Thoracic aorta (tissue), 2 donors: Measurements from ENCODE around the gene MSI2. TPM values are rescaled to one million over a fixed set of nuclear protein-coding genes. Genes with fewer than 3 reads are reported as not detected.
A peak's percentile ranks its signal among the peaks of the same experiment; 100 is the strongest.

Experiments
- ATAC-seq: fragments of 150-250 bp; one replicate; pipeline ENCODE4 v1.8.0; 2017; ENCODE audit warnings: low read depth; ENCODE audit not compliant: insufficient number of reproducible peaks, low FRiP score
- DNase-seq: peaks from one replicate; pipeline ENCODE4 v3.0.0-alpha.2; 2020; ENCODE audit warnings: low spot score
- H3K27ac ChIP-seq, 2 donors: fragments of 200-600 bp; sonication (generic); 1 replicate in 1 of 2; 2 replicates in 1 of 2; pipeline ENCODE4 v1.5.1; 2016; ENCODE audit warnings: mild to moderate bottlenecking in 2 of 2, moderate library complexity in 2 of 2
- H3K27me3 ChIP-seq: fragments of 200-600 bp; sonication (generic); replicated peaks from 2 replicates; pipeline ENCODE4 v1.6.0; 2016; ENCODE audit warnings: mild to moderate bottlenecking; ENCODE audit not compliant: insufficient read depth
- H3K36me3 ChIP-seq: fragments of 200-600 bp; sonication (generic); one replicate; pipeline ENCODE4 v1.5.1; 2016
- H3K4me1 ChIP-seq, 2 donors: fragments of 200-600 bp; sonication (generic); 1 replicate in 1 of 2; 2 replicates in 1 of 2; pipeline versions ENCODE4 v1.5.1 to v1.6.0; 2016; ENCODE audit warnings: low read depth in 2 of 2, mild to moderate bottlenecking in 1 of 2; ENCODE audit not compliant: control insufficient read depth in 1 of 2
- H3K4me3 ChIP-seq: fragments of 200-600 bp; sonication (generic); 2 replicates; pipeline ENCODE4 v1.5.1; 2016; ENCODE audit warnings: mild to moderate bottlenecking
- H3K9me3 ChIP-seq: fragments of 200-600 bp; sonication (generic); 2 replicates; pipeline ENCODE4 v1.5.1; 2016
- total RNA-seq, 2 donors: library from RNA; depleted of rRNA; stranded (reverse); fragments of >200 nt; gene quantifications; one replicate each; pipeline versions ENCODE4 v1.1.0 to v1.2.3, GENCODE V29; 2016
- TF ChIP-seq, protein P1 (sequence below): fragments of 200-600 bp; sonication (generic); IDR thresholded peaks from one replicate; pipeline ENCODE4 v1.5.1; 2019; ENCODE audit warnings: antibody characterized with exemption

MSI2 gene
- 10 to 100 TPM; 32.1 to 46.2 TPM for total RNA-seq

DNA sequence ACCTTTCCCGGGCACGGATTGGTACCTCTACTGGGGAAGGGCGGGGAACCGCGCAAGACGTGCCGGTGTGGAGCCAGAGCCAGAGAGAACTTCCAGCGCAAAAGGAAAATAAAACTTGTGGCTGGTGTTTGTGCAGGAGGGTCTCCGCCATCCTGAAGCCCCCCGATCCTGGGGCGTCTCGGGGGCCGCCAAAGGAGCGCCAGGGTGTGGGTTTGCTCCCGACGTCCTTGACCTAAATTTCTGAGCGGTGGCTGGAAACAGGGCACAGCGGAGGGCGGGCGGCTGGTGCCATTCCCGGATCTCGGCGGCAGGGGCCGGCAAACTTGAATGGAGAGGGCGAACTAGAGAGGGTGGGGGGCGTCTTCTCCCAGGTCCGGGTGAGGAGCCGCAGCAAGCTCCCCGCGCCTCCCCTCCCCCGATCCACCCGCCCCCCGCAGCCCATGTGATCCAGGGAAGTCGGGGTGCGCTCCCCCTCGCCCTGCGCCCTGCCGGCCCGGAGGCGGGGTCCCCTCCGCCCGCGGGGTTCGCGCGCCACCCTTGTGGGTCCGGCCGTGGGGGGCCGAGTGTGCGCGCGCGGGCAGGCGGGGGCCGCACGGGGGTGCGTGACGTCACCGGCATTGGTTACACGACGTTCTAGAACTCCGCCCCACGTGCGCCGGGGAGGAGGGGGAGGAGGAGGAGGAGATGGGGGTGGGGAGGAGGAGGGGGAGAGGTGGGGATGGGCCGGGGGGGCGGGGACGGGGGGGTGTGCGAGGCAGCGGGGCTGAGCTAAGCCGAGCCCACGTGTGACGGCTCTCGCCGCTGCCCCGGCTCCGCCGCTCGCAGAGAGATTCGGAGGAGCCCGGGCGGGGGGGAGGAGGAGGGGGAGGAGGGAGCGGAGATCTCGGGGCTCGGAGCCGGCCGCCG lies at the start of gene MSI2:
Gene MSI2, plus strand, starts transcription at position 748 of the 906 bp plus-strand sequence. CDS start 220 bp downstream, outside the sequence.
- H3K36me3 ChIP-seq, result no peaks in the 10 kb centered on the region
- peak; percentile 39 for ATAC-seq
- H3K4me1 ChIP-seq, result peaks cover 0 to 16% of the 10 kb centered on the region in 2 donors
- TF ChIP-seq, protein P1, sequence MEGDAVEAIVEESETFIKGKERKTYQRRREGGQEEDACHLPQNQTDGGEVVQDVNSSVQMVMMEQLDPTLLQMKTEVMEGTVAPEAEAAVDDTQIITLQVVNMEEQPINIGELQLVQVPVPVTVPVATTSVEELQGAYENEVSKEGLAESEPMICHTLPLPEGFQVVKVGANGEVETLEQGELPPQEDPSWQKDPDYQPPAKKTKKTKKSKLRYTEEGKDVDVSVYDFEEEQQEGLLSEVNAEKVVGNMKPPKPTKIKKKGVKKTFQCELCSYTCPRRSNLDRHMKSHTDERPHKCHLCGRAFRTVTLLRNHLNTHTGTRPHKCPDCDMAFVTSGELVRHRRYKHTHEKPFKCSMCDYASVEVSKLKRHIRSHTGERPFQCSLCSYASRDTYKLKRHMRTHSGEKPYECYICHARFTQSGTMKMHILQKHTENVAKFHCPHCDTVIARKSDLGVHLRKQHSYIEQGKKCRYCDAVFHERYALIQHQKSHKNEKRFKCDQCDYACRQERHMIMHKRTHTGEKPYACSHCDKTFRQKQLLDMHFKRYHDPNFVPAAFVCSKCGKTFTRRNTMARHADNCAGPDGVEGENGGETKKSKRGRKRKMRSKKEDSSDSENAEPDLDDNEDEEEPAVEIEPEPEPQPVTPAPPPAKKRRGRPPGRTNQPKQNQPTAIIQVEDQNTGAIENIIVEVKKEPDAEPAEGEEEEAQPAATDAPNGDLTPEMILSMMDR, result no peak
- no peaks in the 10 kb centered on the region for H3K27me3 ChIP-seq
- H3K9me3 ChIP-seq, result no peaks in the 10 kb centered on the region
- peak; percentile 83 for DNase-seq
- peak within 1 kb of the TSS; percentile 91 for H3K4me3 ChIP-seq
- H3K27ac ChIP-seq, result peak within 1 kb of the TSS; percentile 77 to 93

DNA sequence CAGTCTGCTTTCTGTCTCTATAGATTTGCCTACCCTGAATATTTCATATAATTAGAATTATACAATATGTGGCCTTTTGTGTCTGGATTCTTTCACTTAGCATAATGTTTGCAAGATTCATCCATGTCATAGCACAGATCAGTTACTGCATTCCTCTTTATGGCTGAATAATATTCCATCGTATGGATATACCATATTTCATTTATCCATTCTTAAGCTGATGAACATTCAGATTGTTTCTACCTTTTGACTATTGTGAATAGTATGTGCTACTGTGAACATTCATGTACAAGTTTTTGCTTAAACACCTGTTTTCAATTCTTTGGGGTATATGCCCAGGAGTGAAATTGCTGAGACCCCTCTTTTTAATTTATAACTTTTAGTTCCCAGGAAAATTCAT lies 49.4 kb upstream of the MSI2 start:
- TF ChIP-seq, protein P1, result no peak
- no peak overlapping the region for H3K4me3 ChIP-seq
- peaks cover 0 to 8% of the 10 kb centered on the region in 2 donors for H3K4me1 ChIP-seq
- no peaks in the 10 kb centered on the region for H3K9me3 ChIP-seq
- no peak for DNase-seq
- no peak overlapping the region for H3K27ac ChIP-seq
- no peaks in the 10 kb centered on the region for H3K36me3 ChIP-seq
- H3K27me3 ChIP-seq, result no peaks in the 10 kb centered on the region
- ATAC-seq, result no peak

DNA sequence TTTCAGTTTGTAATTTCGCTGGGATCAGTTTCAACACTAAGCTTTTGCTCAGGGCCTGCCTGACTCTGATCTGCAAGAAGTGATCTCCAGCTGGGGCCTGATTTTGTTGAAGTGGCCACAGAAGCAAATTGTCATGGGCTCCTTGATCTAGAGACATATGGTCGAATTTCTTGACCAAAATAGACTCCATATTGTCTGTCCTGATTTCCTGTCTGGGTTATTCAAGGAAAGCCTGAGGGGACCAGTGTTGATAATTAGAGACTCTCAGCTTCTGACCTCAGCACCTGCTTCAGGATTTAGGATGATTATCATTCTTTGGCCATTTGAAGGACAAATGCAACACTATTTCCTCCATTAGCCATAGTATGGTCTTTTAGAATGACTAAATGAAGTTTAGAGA lies 48.9 kb upstream of the MSI2 start:
- no peak for DNase-seq
- TF ChIP-seq, protein P1, result no peak
- no peaks in the 10 kb centered on the region for H3K27me3 ChIP-seq
- no peak overlapping the region for H3K27ac ChIP-seq
- no peak for ATAC-seq
- no peak overlapping the region for H3K4me3 ChIP-seq
- peaks cover 0 to 8% of the 10 kb centered on the region in 2 donors for H3K4me1 ChIP-seq
- H3K9me3 ChIP-seq, result no peaks in the 10 kb centered on the region
- H3K36me3 ChIP-seq, result no peaks in the 10 kb centered on the region

DNA sequence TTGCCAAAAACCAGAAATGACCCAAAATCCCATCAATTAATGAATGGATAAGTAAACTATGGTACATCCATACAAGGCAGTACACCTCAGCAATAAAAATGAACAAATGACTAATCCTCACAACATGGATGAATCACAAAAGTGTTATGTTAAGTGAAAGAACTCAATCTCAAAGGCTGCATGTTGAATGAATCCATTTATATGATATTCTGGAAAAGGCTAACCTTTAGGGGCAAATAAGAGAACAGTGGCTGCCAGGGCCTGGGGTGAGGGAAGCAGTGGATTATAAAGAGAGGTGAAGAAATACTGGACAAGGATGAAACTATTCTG lies 46.1 kb upstream of the MSI2 start:
- no peak overlapping the region for H3K4me3 ChIP-seq
- H3K9me3 ChIP-seq, result no peaks in the 10 kb centered on the region
- no peak for ATAC-seq
- DNase-seq, result no peak
- H3K36me3 ChIP-seq, result no peaks in the 10 kb centered on the region
- H3K4me1 ChIP-seq, result peaks cover 0 to 22% of the 10 kb centered on the region in 2 donors
- TF ChIP-seq, protein P1, result no peak
- no peaks in the 10 kb centered on the region for H3K27me3 ChIP-seq
- H3K27ac ChIP-seq, result peak overlapping the region in 1 of 2 donors; percentile 28

DNA sequence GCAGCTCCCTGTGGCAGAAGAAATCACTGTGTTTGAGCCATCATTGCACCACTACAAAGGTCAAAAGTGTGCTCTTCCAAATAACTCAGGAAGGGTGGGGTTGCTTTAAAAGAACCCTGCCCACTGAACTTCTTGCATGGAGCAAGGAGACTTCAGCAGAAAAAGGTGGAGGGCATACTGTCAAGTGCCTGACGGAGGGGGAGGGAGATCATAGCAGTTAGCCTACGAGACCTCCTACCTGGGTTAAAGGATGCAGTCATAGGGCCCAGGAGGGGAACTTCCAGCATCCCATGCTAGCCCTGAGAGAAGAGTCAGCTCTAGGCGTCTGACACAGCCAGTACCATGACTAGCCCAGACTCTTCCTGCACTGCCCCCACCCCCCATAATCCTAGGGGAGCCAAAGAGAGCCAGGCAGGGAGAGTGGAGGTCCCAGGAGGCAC lies 45.3 kb upstream of the MSI2 start:
- TF ChIP-seq, protein P1, result no peak
- no peaks in the 10 kb centered on the region for H3K36me3 ChIP-seq
- H3K27ac ChIP-seq, result peak overlapping the region in 1 of 2 donors; percentile 39
- peaks cover 0 to 24% of the 10 kb centered on the region in 2 donors for H3K4me1 ChIP-seq
- no peaks in the 10 kb centered on the region for H3K9me3 ChIP-seq
- no peak overlapping the region for H3K4me3 ChIP-seq
- no peaks in the 10 kb centered on the region for H3K27me3 ChIP-seq
- ATAC-seq, result no peak
- DNase-seq, result no peak
